IMR-90 (cell line): ENCODE data around the gene MUTYH. TPM values are rescaled to one million over a fixed set of nuclear protein-coding genes. Genes with fewer than 3 reads are reported as not detected.

Experiments used
- ATAC-seq: fragments of 200-7000 bp; cut with Tn5 transposase; 2 replicates; pipeline ENCODE4 v1.9.1; 2020; ENCODE audit warnings: low read depth, mild to moderate bottlenecking, moderate library complexity
- BruUV-seq: library from RNA; stranded (reverse); fragments of 400-500 nt; replicated peaks from 2 replicates; lab custom pipeline; 2021; lab: Mats Ljungman, UMichigan
- CTCF ChIA-PET: fragments of 300-600 bp; formaldehyde crosslinking; extraction: SDS; loops from one replicate; lab custom pipeline; 2021; ENCODE audit warnings: antibody characterized with exemption; lab: Yijun Ruan, JAX
- POLR2A ChIA-PET: fragments of 300-600 bp; sonication (Branson Sonifier 250); formaldehyde crosslinking; loops from one replicate; lab custom pipeline; 2022; ENCODE audit warnings: antibody characterized with exemption; ENCODE audit not compliant: unreplicated experiment; lab: Charles Lee
- DNase-seq: peaks from one replicate; pipeline ENCODE4 v3.0.0; 2013
- H2AFZ ChIP-seq: replicated peaks from 2 replicates; pipeline ENCODE3; 2013; ENCODE audit warnings: low read length, mild to moderate bottlenecking; ENCODE audit not compliant: poor library complexity
- H2AK5ac ChIP-seq: 2 replicates; pipeline ENCODE4 v1.6.1; 2013; ENCODE audit warnings: low read depth, low read length, inconsistent platforms
- H2AK9ac ChIP-seq: replicated peaks from 2 replicates; pipeline ENCODE3; 2013; ENCODE audit warnings: mild to moderate bottlenecking, low read depth, low read length, moderate library complexity; ENCODE audit not compliant: poor library complexity
- H2BK120ac ChIP-seq: 2 replicates; pipeline ENCODE4 v1.6.1; 2013; ENCODE audit warnings: low read depth, low read length, inconsistent platforms
- H2BK15ac ChIP-seq: 3 replicates; pipeline ENCODE4 v1.6.1; 2013; ENCODE audit warnings: low read depth, low read length, inconsistent platforms
- H2BK20ac ChIP-seq: 2 replicates; pipeline ENCODE4 v1.6.1; 2013; ENCODE audit warnings: low read depth, mild to moderate bottlenecking, inconsistent platforms, low read length, moderate library complexity
- H2BK5ac ChIP-seq: 2 replicates; pipeline ENCODE4 v1.6.1; 2013; ENCODE audit warnings: mild to moderate bottlenecking, low read depth, low read length, inconsistent platforms; ENCODE audit not compliant: poor library complexity, severe bottlenecking
- H3K14ac ChIP-seq: replicated peaks from 2 replicates; pipeline ENCODE4 v1.6.1; 2013; ENCODE audit warnings: low read depth, low read length, inconsistent platforms
- H3K18ac ChIP-seq: 2 replicates; pipeline ENCODE4 v1.6.1; 2013; ENCODE audit warnings: low read depth, low read length, control low read depth
- H3K23ac ChIP-seq: 2 replicates; pipeline ENCODE4 v1.6.1; 2013; ENCODE audit warnings: low read depth, low read length, inconsistent platforms
- H3K27ac ChIP-seq: 2 replicates; pipeline ENCODE4 v1.5.1; 2013; ENCODE audit warnings: mild to moderate bottlenecking, control low read depth, low read length; ENCODE audit not compliant: insufficient read depth
- H3K27me3 ChIP-seq: 2 replicates; pipeline ENCODE4 v1.6.1; 2013; ENCODE audit warnings: low read length; ENCODE audit not compliant: control insufficient read depth, insufficient read depth
- H3K36me3 ChIP-seq: 2 replicates; pipeline ENCODE4 v1.6.1; 2013; ENCODE audit warnings: low read length, mixed read lengths; ENCODE audit not compliant: control insufficient read depth, insufficient read depth
- H3K4ac ChIP-seq: 2 replicates; pipeline ENCODE4 v1.6.1; 2013; ENCODE audit warnings: low read depth, low read length, inconsistent platforms
- H3K4me1 ChIP-seq: 2 replicates; pipeline ENCODE4 v1.6.1; 2013; ENCODE audit warnings: low read length, mixed read lengths; ENCODE audit not compliant: control insufficient read depth, insufficient read depth
- H3K4me2 ChIP-seq: 2 replicates; pipeline ENCODE4 v1.6.1; 2013; ENCODE audit warnings: low read depth, mild to moderate bottlenecking, control low read depth, low read length, moderate library complexity
- H3K4me3 ChIP-seq: 2 replicates; pipeline ENCODE4 v1.5.1; 2013; ENCODE audit warnings: low read depth, mild to moderate bottlenecking, control low read depth, low read length, moderate library complexity; ENCODE audit not compliant: insufficient read depth
- H3K56ac ChIP-seq: 2 replicates; pipeline ENCODE4 v1.6.1; 2013; ENCODE audit warnings: low read length, inconsistent platforms; ENCODE audit not compliant: insufficient read depth; ENCODE audit errors: extremely low read depth
- H3K79me1 ChIP-seq, 2 experiments: 2 replicates each; pipeline ENCODE4 v1.6.1; 2013; ENCODE audit warnings: low read length in 2 of 2, inconsistent platforms in 1 of 2, low read depth in 1 of 2
- H3K9ac ChIP-seq: 2 replicates; pipeline ENCODE4 v1.6.1; 2013; ENCODE audit warnings: low read depth, low read length, control low read depth
- H3K9me1 ChIP-seq: 2 replicates; pipeline ENCODE4 v1.6.1; 2013; ENCODE audit warnings: low read length, inconsistent platforms; ENCODE audit not compliant: insufficient read depth
- H3K9me3 ChIP-seq: 2 replicates; pipeline ENCODE4 v1.6.1; 2013; ENCODE audit warnings: low read length; ENCODE audit not compliant: control insufficient read depth, insufficient read depth
- H4K20me1 ChIP-seq: 2 replicates; pipeline ENCODE4 v1.6.1; 2013; ENCODE audit warnings: low read length, inconsistent platforms; ENCODE audit not compliant: insufficient read depth
- H4K5ac ChIP-seq: 2 replicates; pipeline ENCODE4 v1.6.1; 2013; ENCODE audit warnings: mild to moderate bottlenecking, low read depth, low read length, control low read depth
- H4K8ac ChIP-seq, 2 experiments: 2 replicates each; pipeline ENCODE4 v1.6.1; 2013; ENCODE audit warnings: low read depth in 2 of 2, low read length in 2 of 2, control low read depth in 1 of 2, inconsistent platforms in 1 of 2
- H4K91ac ChIP-seq: 2 replicates; pipeline ENCODE4 v1.6.1; 2013; ENCODE audit warnings: low read depth, low read length, inconsistent platforms; ENCODE audit not compliant: insufficient read depth
- BHLHE40 ChIP-seq: fragments of 150-350 bp; IDR thresholded peaks from 2 replicates; pipeline ENCODE4 v1.6.1; 2016; ENCODE audit warnings: mild to moderate bottlenecking, low read depth, low read length
- CEBPB ChIP-seq: IDR thresholded peaks from 2 replicates; pipeline ENCODE4 v1.6.1; 2012; ENCODE audit warnings: low read depth, low read length, improper control_type of control experiment
- CHD1 ChIP-seq: IDR thresholded peaks from 2 replicates; pipeline ENCODE4 v1.6.1; 2012; ENCODE audit warnings: low read depth, low read length, improper control_type of control experiment
- FOS ChIP-seq: fragments of 150-350 bp; IDR thresholded peaks from 2 replicates; pipeline ENCODE4 v1.6.1; 2016; ENCODE audit warnings: low read depth, low read length
- MAFK ChIP-seq: IDR thresholded peaks from 2 replicates; pipeline ENCODE4 v1.6.1; 2012; ENCODE audit warnings: low read depth, low read length, improper control_type of control experiment
- MAZ ChIP-seq: IDR thresholded peaks from 2 replicates; pipeline ENCODE4 v1.6.1; 2012; ENCODE audit warnings: low read depth, mild to moderate bottlenecking, low read length, improper control_type of control experiment, moderate library complexity, borderline replicate concordance
- NFE2L2 ChIP-seq: fragments of 150-350 bp; IDR thresholded peaks from 2 replicates; pipeline ENCODE4 v1.6.1; 2016; ENCODE audit warnings: low read depth, mild to moderate bottlenecking, low read length
- POLR2A ChIP-seq: IDR thresholded peaks from 2 replicates; pipeline ENCODE4 v1.6.1; 2012; ENCODE audit warnings: mild to moderate bottlenecking, low read depth, low read length
- RAD21 ChIP-seq: IDR thresholded peaks from 2 replicates; pipeline ENCODE4 v1.6.1; 2012; ENCODE audit warnings: low read length, improper control_type of control experiment
- RCOR1 ChIP-seq: IDR thresholded peaks from 2 replicates; pipeline ENCODE4 v1.6.1; 2012; ENCODE audit warnings: mild to moderate bottlenecking, low read length, improper control_type of control experiment; ENCODE audit not compliant: insufficient replicate concordance
- RFX5 ChIP-seq: IDR thresholded peaks from 2 replicates; pipeline ENCODE4 v1.8.0; 2012; ENCODE audit warnings: low read depth, mild to moderate bottlenecking, low read length, moderate library complexity
- SMC3 ChIP-seq: fragments of 150-350 bp; IDR thresholded peaks from 2 replicates; pipeline ENCODE4 v1.6.1; 2016; ENCODE audit warnings: low read depth, mild to moderate bottlenecking, antibody characterized with exemption, low read length, moderate library complexity
- WGBS, 2 experiments: methylation state at CpG; one replicate each; pipeline versions ENCODE4 v1.1.5 to v1.1.7; 2013; ENCODE audit warnings: missing lambda C conversion rate in 2 of 2; ENCODE audit not compliant: insufficient read length in 1 of 2; ENCODE audit errors: extremely low coverage in 2 of 2; 5-methylcytosine and 5-hydroxymethylcytosine counted together
- dilution Hi-C: fragments of 300-500 bp; cut with HindIII; formaldehyde crosslinking; loops from one replicate; pipeline ENCODE4 v1.14.3; 2018; ENCODE audit warnings: low sequenced_read_pairs; ENCODE audit not compliant: unreplicated experiment
- in situ Hi-C: fragments of 300-500 bp; cut with MboI; formaldehyde crosslinking; loops from 3 replicates; pipeline ENCODE4 v1.14.3; 2019; ENCODE audit warnings: low sequenced_read_pairs, inconsistent platforms, mixed read lengths
- intact Hi-C: fragments of 100-400 bp; cut with micrococcal nuclease; formaldehyde crosslinking; loops from 2 replicates; pipeline ENCODE4 v1.10.0; 2022
- polyA plus RNA-seq, 3 experiments: library from polyadenylated mRNA; depleted of rRNA; stranded (reverse); fragments of >200 nt; gene quantifications; 2 replicates each; pipeline ENCODE4 v1.2.3, GENCODE V29; 2012; ENCODE audit warnings: low replicate concordance in 1 of 3
- total RNA-seq: library from RNA; depleted of rRNA; stranded (reverse); fragments of >200 nt; gene quantifications from 2 replicates; pipeline ENCODE4 v1.2.3, GENCODE V29; 2012
- TF ChIP-seq, protein P1 (sequence below): conservative IDR thresholded peaks from 2 replicates; pipeline ENCODE4 v1.5.1; 2012; ENCODE audit warnings: mild to moderate bottlenecking, low read depth, low read length, improper control_type of control experiment
- TF ChIP-seq, protein P2 (sequence below): fragments of 150-350 bp; IDR thresholded peaks from 2 replicates; pipeline ENCODE4 v1.6.1; 2017; ENCODE audit warnings: mild to moderate bottlenecking, antibody characterized with exemption, low read length, low read depth

MUTYH gene
- total and polyA plus RNA-seq, 2 of the 4 experiments (the other 2 are of a cell fraction): 9.1 to 14.6 TPM

DNA sequence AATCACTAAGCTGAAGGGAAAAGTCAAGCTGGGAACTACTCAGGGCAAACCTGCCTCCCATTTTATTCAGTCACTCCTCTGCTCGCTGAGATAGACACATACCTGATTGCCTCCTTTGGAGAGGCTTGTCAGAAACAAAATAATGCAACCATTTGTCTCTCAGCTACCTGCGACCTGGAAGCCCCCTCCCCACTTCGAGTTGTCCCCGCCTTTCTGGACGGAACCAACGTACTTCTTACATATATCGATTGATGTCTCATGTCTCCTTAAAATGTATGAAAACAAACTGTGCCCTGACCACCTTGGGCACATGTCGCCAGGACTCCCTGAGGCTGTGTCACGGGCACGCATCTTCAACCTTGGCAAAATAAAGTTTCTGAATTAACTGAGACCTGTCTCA lies 35.0 kb downstream of the MUTYH start:
- intact Hi-C loops: loop anchor here (10.0 kb wide), 1 partner anchor 500 kb away; the partner anchor contains the start of genes BTBD19, DYNLT4 and PLK3
- Histone ChIP-seq H3K4ac (no peak overlapping the region), H3K4me2 (no peak overlapping the region), H4K5ac (no peak overlapping the region), H2BK120ac (no peak overlapping the region), H2BK5ac (no peak overlapping the region), H3K9me3 (no peaks in the 10 kb centered on the region), H2AK5ac (no peak overlapping the region), H3K9me1 (no peaks in the 10 kb centered on the region), H4K91ac (no peak overlapping the region), H3K36me3 (no peaks in the 10 kb centered on the region), H3K56ac (no peak overlapping the region), H2AFZ (no peak overlapping the region), H3K79me1 (peaks cover 0 to 11% of the 10 kb centered on the region in 2 experiments; a peak in 2 of 4 replicates), H2AK9ac (no peak overlapping the region), H2BK20ac (no peak overlapping the region), H3K18ac (no peak overlapping the region), H3K27me3 (no peaks in the 10 kb centered on the region), H2BK15ac (no peak overlapping the region), H4K8ac (no peak overlapping the region; a peak in 1 of 4 replicates), H3K4me1 (peaks cover 4% of the 10 kb centered on the region; the same call in 1 of the 2 replicates), H3K23ac (no peak overlapping the region), H3K27ac (no peak overlapping the region), H3K9ac (no peak overlapping the region), H3K4me3 (no peak overlapping the region), H4K20me1 (no peaks in the 10 kb centered on the region), H3K14ac (no peak overlapping the region)
- ChIA-PET POLR2A (no interaction called here), CTCF (no interaction called here)
- TF ChIP-seq CHD1 (no peak), MAFK (no peak), BHLHE40 (no peak), CEBPB (no peak), MAZ (no peak), RCOR1 (no peak), NFE2L2 (no peak), POLR2A (no peak), RFX5 (no peak), SMC3 (no peak), FOS (no peak), RAD21 (no peak)
- TF ChIP-seq, protein P1, sequence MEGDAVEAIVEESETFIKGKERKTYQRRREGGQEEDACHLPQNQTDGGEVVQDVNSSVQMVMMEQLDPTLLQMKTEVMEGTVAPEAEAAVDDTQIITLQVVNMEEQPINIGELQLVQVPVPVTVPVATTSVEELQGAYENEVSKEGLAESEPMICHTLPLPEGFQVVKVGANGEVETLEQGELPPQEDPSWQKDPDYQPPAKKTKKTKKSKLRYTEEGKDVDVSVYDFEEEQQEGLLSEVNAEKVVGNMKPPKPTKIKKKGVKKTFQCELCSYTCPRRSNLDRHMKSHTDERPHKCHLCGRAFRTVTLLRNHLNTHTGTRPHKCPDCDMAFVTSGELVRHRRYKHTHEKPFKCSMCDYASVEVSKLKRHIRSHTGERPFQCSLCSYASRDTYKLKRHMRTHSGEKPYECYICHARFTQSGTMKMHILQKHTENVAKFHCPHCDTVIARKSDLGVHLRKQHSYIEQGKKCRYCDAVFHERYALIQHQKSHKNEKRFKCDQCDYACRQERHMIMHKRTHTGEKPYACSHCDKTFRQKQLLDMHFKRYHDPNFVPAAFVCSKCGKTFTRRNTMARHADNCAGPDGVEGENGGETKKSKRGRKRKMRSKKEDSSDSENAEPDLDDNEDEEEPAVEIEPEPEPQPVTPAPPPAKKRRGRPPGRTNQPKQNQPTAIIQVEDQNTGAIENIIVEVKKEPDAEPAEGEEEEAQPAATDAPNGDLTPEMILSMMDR: no peak
- TF ChIP-seq, protein P2, sequence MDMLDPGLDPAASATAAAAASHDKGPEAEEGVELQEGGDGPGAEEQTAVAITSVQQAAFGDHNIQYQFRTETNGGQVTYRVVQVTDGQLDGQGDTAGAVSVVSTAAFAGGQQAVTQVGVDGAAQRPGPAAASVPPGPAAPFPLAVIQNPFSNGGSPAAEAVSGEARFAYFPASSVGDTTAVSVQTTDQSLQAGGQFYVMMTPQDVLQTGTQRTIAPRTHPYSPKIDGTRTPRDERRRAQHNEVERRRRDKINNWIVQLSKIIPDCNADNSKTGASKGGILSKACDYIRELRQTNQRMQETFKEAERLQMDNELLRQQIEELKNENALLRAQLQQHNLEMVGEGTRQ: no peak
- DNase-seq: no peak
- no TSS peak for BruUV-seq
- 88% methylated on average over 5 of the region's 10 CpGs; no CpG with 5 or more reads in 1 of the 2 experiments for WGBS, 2 experiments
- ATAC-seq: no peak
- in situ Hi-C loops: loop anchor here (10.0 kb wide), 1 partner anchor 470 kb away; no protein-coding TSS in a partner anchor
- dilution Hi-C loops: no loop called here
